ENCODE measurements around the gene SIRPD.

The SIRPD gene

GRCh38 chr20:1494436-1494835, 63.1 kb downstream of the SIRPD start:
- DNase-seq (ENCODE audit: low read depth in 2 of 2), result no peak

DNA sequence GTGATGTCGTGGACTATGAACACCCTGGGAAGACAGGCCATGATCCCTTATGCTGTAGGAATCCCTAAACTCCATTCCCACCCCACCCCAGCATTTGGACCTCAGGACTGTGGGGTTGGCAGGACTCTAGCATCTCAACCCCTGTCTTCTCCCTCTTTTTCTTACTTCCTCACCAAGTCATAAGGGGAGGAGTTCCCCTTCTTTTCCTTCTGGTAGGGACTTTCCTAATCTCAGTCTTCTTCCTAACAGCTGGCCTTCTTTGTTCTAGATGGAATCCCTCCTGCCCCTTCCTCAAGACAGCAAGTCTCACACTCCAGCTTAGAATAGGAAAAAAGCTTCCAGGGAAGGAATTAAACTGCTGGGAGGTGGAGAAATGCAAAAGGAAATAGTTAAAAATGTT, 64.0 kb downstream of the SIRPD start:
- DNase-seq (ENCODE audit: low read depth in 2 of 2), result no peak

- no peak for DNase-seq (ENCODE audit: low read depth in 2 of 2)
Observed at GRCh38 chr20:1491860-1492642, 65.5 kb downstream of the SIRPD start.

- DNase-seq (ENCODE audit: low read depth in 2 of 2), result no peak
Observed at GRCh38 chr20:1491281-1491840, 66.1 kb downstream of the SIRPD start, which contains the start of gene SIRPB2. SIRPB2 (minus strand) TSS chr20:1491420; CDS start chr20:1491359, 61 bp downstream.

DNA sequence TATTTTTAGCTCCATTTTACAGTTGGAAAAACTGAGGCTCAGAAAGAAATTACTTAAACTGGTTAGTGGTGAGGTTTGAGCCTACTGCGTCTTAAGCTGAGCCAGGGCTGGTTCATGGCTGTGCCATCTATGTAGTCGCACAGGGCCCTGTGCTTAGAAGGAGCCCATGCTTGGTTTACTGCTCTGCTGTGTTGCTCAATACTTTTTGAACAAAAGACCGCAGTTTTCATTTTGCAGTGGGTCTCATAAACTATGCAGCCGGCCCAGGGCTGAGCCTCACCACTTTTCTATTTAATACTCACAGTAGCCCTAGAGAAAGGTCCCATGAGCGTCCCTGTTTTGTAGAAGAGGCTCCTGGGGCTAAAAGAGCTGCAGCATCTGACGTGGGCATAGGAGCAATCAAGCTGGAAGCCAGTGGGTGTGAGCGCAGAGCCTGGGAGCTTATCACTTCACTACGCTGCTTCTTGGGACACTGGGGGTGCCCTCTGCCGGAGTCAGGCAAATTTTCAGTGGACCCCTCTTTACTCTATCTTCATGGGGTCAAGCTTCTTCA, 66.8 kb downstream of the SIRPD start:
- DNase-seq (ENCODE audit: low read depth in 2 of 2), result no peak

DNA sequence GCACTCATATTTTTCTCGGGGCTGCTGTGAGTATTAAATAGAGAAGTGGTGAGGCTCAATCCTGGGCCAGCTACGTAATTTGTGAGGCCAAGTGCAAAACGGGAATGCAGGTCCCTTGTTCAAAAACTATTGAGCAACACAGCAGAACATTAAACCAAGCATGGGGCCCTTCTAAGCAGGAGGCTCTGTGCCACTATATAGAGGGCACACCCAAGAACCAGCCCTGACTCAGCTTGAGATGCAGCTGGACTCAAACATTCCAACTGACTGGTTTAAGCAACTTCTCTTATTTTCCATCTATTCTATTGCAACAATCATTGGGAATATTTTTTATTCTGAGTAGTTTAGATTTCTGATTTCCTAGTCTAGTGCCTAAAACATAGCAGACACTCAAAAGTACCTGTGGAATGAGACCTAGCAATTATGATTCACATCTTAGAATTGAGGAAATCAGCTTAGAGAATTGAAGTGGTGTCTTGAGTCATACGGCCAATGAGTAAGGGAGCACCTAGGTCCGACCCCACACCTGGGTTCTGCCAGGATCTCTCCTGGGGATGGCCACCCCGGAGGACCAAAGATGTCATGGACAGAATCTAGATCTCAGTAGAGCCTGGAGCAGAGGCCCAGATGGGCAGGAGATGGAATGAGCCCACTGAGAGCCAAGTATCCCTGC, 67.6 kb downstream of the SIRPD start:
- no peak for DNase-seq (ENCODE audit: low read depth in 2 of 2)

DNA sequence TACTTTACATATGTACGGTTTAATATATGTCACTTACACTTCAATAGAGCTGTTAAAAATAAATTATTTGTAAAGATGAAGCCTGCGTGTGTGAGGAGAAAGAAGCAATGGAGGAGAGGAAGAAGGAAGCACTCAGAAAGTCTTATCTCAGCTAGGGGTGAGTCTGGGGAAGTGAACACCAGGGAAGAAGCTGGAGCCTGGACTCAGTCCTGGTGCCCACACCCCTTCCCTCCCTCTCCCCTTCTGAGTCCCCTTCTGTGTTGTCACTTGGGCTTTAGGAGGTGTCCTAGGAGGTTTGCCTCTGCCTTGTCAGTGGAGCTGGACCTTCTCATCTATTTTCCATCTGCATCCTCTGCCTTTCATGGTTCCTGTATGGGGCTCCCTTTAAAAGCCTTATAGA, 68.2 kb downstream of the SIRPD start:
- no peak for DNase-seq (ENCODE audit: low read depth in 2 of 2)

- DNase-seq (ENCODE audit: low read depth in 2 of 2), result no peak
Observed at GRCh38 chr20:1486566-1486965, 70.9 kb downstream of the SIRPD start.

- DNase-seq (ENCODE audit: low read depth in 2 of 2), result no peak
Observed at GRCh38 chr20:1484438-1485116, 72.9 kb downstream of the SIRPD start.
